ENCODE data around the gene HDLBP. TPM values are rescaled to one million over a fixed set of nuclear protein-coding genes. Genes with fewer than 3 reads are reported as not detected.

The HDLBP gene, protein sequence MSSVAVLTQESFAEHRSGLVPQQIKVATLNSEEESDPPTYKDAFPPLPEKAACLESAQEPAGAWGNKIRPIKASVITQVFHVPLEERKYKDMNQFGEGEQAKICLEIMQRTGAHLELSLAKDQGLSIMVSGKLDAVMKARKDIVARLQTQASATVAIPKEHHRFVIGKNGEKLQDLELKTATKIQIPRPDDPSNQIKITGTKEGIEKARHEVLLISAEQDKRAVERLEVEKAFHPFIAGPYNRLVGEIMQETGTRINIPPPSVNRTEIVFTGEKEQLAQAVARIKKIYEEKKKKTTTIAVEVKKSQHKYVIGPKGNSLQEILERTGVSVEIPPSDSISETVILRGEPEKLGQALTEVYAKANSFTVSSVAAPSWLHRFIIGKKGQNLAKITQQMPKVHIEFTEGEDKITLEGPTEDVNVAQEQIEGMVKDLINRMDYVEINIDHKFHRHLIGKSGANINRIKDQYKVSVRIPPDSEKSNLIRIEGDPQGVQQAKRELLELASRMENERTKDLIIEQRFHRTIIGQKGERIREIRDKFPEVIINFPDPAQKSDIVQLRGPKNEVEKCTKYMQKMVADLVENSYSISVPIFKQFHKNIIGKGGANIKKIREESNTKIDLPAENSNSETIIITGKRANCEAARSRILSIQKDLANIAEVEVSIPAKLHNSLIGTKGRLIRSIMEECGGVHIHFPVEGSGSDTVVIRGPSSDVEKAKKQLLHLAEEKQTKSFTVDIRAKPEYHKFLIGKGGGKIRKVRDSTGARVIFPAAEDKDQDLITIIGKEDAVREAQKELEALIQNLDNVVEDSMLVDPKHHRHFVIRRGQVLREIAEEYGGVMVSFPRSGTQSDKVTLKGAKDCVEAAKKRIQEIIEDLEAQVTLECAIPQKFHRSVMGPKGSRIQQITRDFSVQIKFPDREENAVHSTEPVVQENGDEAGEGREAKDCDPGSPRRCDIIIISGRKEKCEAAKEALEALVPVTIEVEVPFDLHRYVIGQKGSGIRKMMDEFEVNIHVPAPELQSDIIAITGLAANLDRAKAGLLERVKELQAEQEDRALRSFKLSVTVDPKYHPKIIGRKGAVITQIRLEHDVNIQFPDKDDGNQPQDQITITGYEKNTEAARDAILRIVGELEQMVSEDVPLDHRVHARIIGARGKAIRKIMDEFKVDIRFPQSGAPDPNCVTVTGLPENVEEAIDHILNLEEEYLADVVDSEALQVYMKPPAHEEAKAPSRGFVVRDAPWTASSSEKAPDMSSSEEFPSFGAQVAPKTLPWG (N-terminal part only)
- total RNA-seq: 100 to 1,000 TPM; 383 to 486 (median 444) TPM

- Histone ChIP-seq H3K27me3 (no peaks in the 10 kb centered on the region), H3K4me3 (peak within 1 kb of the TSS; percentile 67 to 92 (median 83)), H3K4me1 (peaks cover 66 to 73% of the 10 kb centered on the region in 2 donors), H3K36me3 (no peaks in the 10 kb centered on the region), H3K27ac (peak within 1 kb of the TSS; percentile 97 to 99 (median 98)), H3K9me3 (no peaks in the 10 kb centered on the region)
- intact Hi-C loops (cut with DNase I; ENCODE audit: low total_unique reads): loop anchor here (1.0 to 5.0 kb wide), 8 partner anchors 41 to 1063 kb away; partner anchors contain the start of genes ATG4B, FARP2, ING5 and STK25
- ATAC-seq (peak; percentile 80 to 87), DNase-seq (peak; percentile 98 to 99)
- in situ Hi-C loops (cut with MboI; ENCODE audit: low sequenced_read_pairs in 4 of 4): no loop called here
- peak; percentile 90 to 93 for TF ChIP-seq POLR2A (IDR thresholded peaks at IDR 0.05)
- TF ChIP-seq CTCF (IDR thresholded peaks at IDR 0.05 in 4 of 5, conservative IDR thresholded peaks at IDR 0.05 in 1 of 5): peak in 2 of 5 experiments; percentile 15 to 16
Observed at GRCh38 chr2:241315093-241315878, at the start of gene HDLBP. Gene HDLBP (minus strand): TSS chr2:241315672. CDS start chr2:241266869, 48,803 bp downstream.

GRCh38 chr2:241364781-241365180, 49.3 kb upstream of the HDLBP start:
- Histone ChIP-seq H3K27me3 (no peaks in the 10 kb centered on the region), H3K27ac (peak overlapping the region in 2 of 4 donors; percentile 73 to 84), H3K4me3 (no peak overlapping the region), H3K36me3 (no peaks in the 10 kb centered on the region), H3K9me3 (no peaks in the 10 kb centered on the region), H3K4me1 (peaks cover 42 to 49% of the 10 kb centered on the region in 2 donors)
- DNase-seq: no peak
- intact Hi-C loops (cut with DNase I; ENCODE audit: low total_unique reads): loop anchor here (2.0 kb wide), 1 partner anchor 140 kb away; no protein-coding TSS in a partner anchor
- TF ChIP-seq CTCF (IDR thresholded peaks at IDR 0.05 in 4 of 5, conservative IDR thresholded peaks at IDR 0.05 in 1 of 5): no peak
- in situ Hi-C loops (cut with MboI; ENCODE audit: low sequenced_read_pairs in 4 of 4): no loop called here
- no peak for ATAC-seq

DNA sequence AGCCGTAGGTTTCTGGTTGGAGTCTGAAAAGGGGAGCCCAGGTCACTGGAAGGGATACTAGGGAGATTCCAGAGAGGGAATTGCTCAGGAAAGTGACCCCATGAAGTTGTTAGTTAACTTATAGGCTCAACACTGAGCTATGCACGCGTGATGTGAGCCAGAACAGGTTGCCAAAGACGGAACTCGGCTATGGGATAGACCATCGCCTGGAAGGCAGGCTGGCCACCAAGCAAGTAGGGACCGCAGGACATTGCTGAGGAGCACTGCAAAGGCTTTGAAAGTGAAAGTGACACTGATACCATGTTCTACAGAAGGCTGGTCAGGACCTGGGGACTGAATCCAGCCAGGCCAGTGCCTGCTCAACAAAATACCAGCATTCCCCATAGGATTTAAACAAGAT, 48.0 kb upstream of the HDLBP start:
- in situ Hi-C loops (cut with MboI; ENCODE audit: low sequenced_read_pairs in 4 of 4): no loop called here
- peaks cover 42 to 60% of the 10 kb centered on the region in 2 donors for H3K4me1 ChIP-seq
- intact Hi-C loops (cut with DNase I; ENCODE audit: low total_unique reads): no loop called here
- peak overlapping the region in 3 of 4 donors; percentile 30 to 52 (median 36) for H3K4me3 ChIP-seq
- no peaks in the 10 kb centered on the region for H3K27me3 ChIP-seq
- peak overlapping the region; percentile 54 to 84 (median 69) for H3K27ac ChIP-seq
- ATAC-seq (peak; percentile 86 to 95), DNase-seq (peak in 1 of 2 donors; percentile 56)
- H3K36me3 ChIP-seq: no peaks in the 10 kb centered on the region
- H3K9me3 ChIP-seq: no peaks in the 10 kb centered on the region
- TF ChIP-seq CTCF (IDR thresholded peaks at IDR 0.05 in 4 of 5, conservative IDR thresholded peaks at IDR 0.05 in 1 of 5) (no peak), POLR2A (IDR thresholded peaks at IDR 0.05) (no peak)

Measured in gastrocnemius medialis (tissue), 4 donors.